HG02623 (cell line): ENCODE results near the gene PCK2.

Source experiments
- ATAC-seq: cut with Tn5 transposase; IDR thresholded peaks from one replicate; pipeline ENCODE4 v1.9.1; 2021; ENCODE audit warnings: moderate library complexity; ENCODE audit not compliant: unreplicated experiment

Gene PCK2

DNA sequence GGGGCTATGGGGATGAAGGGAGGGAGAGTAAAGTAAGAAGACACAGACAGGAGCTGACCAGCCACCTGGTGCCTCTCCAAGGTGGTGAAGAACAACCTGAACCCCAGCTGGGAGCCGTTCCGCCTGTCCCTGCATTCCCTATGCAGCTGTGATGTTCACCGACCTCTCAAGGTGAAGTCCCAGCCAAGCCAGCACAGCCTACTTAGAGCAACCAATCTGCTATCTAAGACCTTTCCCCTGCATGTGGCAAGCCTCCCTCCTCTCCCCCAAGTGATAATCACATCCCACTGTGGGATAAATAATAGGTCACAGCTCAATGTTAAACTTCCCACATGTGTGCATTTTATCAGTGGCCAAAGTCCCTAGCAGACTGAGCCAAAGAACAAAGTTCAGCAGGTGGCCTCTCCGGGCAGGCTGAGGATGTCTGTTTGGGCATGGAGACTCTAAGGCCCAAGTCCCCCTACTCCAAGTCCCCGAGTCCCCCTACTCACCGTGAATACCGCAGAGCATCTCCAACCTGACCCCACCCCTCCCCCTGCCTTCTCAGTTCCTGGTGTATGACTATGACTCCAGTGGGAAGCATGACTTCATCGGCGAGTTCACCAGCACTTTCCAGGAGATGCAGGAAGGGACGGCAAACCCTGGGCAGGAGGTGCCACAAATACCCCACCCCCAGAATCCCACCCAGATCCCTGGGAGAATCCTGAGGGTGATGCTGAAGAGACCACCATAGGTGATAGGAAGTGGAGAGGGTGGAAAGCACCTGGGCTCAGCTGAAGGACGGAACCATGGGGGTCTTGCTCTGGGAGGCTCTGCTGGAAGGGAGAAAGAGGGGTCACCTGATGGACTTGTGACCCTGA is 19.3 kb upstream of the PCK2 start:
- ATAC-seq, result no peak

DNA sequence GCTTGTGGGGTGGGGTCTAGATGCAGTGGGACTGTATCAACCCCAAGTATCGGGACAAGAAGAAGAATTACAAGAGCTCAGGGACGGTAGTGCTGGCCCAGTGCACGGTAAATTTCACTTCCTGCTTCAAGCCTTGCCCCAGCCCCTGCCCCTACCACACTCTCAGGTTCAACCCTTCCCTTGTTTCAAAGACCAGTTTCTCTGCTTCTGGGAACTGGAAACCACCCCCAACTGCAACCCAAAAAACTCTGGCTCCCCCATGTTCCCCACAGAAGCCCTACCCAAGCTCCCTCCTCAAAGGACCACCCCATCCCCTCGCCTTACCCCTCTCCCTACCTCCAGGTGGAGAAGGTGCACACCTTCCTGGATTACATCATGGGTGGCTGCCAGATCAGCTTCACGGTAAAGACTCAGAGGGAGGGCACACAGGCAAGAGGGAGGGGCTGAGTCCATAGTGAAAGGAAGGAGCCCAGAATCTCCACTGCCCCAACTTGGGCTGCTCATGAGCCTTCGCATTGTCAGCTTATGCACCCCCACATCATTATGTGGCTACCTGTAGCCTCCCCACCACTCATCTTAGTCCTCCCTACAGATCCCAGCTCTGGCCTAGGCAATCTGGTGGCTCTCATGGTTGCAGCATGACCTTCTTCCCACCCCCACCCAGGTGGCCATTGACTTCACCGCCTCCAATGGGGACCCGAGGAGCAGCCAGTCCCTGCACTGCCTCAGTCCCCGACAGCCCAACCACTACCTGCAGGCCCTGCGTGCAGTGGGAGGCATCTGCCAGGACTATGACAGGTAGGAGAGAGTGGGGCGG is 18.4 kb upstream of the PCK2 start:
- ATAC-seq, result no peak

DNA sequence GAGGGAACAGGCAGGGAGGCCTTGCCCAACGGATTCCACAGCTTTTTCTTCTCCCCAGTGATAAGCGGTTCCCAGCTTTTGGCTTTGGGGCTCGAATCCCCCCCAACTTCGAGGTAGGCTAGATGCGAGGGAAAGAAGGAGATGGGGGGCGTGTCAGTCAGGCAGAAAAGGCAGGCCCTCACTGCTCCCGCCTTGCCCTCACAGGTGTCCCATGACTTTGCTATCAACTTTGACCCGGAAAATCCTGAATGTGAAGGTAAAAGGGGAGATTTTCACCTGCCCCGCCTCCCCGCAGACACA is 17.9 kb upstream of the PCK2 start:
- ATAC-seq, result no peak

DNA sequence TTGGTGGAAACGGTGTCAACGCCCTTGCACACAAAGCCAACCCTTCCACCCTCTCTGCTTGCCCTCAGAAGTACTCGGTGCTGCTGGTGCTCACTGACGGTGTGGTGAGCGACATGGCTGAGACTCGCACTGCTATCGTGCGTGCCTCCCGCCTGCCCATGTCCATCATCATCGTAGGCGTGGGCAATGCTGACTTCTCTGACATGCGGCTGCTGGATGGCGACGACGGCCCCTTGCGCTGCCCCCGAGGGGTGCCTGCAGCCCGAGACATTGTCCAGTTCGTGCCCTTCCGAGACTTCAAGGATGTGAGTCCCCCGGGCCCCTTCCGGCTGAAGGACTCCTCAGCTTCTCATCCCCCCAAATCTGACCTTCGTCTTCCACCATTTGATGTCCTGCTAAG is 17.0 kb upstream of the PCK2 start:
- ATAC-seq, result no peak

DNA sequence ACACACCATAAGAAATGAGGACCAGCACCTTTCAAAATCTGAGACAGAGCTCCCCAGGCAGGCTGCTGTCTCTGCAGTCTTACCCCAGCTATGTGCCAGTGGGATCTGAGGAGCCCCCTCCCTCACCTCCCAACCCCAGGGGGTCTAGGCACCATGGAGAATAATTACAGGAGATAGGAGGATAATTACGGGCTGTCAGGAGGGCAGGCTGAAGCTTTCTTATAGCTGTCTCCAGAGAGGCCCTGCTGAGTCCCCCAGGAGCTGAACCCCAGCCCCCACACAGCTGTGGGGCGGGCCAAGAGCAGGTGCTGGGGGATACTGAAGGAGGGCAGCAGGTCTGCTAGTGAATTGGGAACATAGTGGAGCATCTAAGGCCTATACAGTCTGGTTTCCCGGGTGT is 16.0 kb upstream of the PCK2 start:
- ATAC-seq, result no peak

DNA sequence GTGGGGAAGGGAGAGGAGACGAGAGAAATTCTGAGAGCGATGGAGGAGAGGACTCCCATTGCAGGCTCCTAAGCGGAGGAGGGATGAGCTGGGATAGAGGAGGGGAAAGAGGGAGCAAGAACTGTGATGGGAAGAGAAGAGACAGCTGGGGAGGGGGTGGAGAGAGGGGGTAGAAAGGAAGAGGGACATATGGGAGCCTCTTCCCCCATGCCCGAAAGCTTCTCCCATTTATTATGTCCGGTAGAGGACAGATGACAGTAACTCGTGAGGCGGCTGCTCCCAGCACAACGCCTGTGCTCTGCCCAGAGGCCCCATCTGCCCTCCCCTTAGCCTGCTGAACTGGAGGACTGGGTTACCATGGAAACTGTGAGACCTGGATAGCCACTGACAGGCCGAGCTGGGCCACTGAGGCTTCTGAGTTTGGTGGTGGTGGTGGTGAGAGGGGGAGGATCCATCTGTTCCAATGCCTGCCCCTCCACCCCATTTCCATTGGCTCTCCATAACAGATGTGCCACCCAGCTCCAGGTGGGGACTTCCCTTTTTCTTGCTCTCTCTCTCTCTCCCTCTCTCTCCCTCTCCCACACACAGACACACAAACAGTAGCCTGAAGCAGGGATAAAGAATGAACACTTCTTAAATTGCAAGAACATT is 14.5 kb upstream of the PCK2 start:
- ATAC-seq, result no peak

DNA sequence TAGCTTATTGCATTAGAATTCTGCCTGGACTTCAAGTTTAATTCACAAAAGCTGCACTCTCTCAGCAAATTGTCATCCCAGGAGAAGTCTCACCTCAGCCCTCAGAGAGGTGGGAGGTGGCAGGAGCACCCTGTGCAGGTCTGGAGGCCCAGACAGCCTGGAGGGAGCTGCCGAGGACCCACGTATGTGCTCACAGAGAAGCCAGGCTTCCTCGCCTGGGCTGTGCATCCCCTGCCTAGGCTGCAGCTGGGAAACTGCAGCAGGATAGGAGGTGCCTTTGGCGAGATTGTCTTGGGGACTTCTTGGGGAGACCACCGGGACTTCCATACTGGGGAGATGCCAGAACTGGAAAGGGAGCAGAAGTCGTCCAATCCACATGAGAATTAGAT is 14.0 kb upstream of the PCK2 start:
- no peak for ATAC-seq

DNA sequence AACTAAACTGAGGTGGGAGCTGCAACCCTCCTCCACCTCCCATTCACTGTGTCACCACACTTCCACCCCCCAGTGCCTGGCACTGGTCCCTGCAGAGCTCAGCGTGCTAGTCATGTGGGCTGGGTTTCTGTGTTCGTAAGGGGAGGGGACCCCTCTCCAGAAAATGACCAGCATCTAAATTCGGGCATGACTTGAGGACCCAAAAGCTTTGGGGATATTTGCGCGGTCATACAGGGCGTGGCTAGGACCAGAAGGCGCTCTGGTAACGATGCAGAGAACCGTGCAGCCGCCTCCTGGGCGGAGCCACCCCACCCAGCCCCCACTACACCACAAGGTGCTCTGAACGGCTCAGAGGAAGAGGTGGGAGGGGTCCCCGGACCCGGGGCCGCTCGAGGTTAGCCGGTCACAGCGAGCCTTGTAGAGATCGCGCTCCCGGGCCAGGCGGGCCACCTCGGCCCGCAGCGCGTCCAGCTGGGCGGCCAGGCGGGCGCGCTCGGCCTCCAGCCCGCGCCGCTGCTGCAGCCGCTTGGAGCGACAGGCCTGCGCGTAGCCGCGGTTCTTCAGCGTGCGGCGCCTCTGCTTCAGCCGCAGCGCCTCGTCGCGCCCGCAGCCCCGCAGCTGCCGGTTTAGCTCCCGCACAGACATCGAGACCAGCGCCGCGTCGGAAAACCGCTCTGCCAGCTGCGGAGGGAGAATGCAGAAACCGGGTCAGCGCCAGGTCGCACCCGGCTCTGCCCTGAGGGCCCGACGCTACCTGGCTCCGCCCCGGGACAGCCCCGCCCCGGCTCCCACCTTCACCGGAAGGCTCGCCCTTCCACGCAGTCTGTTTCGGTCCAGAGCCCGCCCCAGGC is 13.0 kb upstream of the PCK2 start:
- ATAC-seq, result peak; percentile 85

DNA sequence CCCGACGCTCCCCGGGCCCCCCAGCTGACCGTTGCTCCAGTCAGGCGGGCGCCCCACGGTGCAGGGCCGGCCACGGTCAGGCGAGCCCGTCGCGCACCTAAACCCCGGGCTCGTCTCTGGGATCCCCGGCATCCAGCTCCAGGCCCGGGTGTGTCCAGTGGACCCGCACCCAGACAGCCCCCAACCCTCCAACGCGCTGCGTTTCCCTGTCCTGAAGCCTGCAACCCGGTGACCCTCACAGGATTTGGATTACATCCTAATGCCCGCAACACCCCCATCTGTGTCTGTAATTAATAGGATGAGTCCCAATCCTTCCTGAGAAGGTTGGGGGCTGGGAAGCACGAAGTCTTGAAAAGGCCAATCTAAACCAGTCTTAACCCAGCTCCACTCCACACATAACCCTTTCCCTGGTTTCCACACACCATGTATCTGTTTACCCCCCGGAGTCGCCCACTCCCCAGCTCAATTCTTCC is 12.3 kb upstream of the PCK2 start:
- no peak for ATAC-seq

DNA sequence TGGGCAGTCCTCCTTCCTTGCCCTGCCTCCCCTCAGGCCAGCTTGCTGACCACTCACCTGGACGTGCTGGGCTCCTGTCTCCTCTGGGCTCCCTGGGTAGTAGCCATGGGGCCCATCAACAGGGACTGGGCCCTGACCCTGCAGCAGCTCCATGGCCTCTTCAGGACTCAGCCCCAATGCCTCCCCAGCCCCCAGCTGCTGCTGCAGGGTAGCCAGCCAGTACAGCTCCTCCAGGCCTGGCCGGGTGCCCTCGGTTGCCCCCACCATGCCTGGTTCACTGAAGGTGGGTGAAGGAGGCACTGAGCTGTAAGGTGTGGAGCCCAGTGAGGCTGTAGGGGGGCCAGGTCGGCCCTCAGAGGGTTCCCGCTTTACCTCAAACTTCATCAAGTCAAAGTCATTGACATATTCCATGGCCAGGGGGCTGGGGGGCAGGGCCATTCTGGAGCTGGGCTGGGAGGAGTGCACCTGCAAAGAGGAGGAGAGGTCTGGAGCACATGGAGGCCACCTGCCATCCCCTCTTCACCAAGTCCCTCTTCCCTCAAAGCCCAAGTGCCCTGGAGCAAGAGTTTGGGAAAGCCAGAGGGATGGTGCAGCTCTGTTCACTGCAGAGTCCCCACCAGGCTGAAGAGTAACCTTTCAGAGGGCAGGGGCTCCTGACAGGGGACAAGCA is 11.6 kb upstream of the PCK2 start:
- no peak for ATAC-seq

DNA sequence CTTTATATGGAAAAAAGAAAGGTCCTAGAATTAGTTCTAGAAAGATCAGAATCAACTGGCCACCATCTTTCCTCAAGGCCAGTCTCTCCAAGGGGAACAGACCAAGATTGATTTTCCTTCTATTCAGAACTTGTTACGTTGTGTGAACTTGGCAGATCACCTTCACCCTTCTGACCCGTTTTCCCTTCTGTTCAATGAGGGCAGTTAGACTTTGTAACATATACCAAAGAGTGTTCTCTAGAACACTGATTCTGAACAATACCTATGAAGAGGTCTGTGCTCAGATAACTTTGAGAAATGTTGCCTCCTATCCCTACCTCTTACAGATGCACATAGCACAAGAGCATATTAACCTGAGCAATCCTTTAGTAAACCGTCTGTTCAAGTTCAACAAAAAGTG is 10.6 kb upstream of the PCK2 start:
- no peak for ATAC-seq

DNA sequence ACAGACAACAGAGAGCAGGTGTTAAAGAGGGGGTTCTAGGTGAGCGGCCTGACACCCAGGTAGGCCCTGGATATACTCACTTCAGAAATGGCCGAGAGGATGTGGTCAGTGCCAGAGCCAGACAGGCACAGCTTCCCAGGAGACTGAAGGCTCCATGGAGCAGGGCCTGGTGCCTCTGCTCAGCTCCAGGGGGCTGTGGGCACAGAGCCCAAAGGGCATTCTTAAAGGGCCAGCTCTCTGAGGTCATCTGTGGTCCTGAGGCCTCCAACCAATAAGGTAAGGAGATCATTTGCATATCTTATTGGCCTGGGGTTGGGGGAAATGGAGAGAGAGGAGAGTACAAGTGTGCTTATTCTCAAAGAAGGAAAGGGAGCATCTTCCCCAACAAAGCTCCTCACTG is 9.7 kb upstream of the PCK2 start:
- no peak for ATAC-seq

DNA sequence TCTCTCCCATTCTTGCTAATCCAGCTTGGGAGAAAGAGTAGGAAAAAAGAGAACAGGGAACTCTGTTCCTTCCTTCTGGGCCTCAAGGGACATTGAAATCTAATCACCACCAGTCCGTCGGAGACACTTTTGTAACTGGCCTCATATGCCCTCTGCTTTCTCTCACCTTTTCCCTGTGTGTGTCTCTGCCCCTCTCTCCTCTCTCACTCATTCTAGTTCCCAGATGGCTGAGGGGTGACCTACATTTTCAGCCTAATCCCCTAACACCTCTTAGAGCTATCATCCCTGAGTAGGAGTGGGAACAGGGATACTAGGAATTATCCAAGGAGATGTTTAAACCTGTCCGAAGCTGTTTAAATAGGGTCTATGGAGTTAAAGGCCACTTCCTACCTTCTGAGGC is 8.9 kb upstream of the PCK2 start:
- ATAC-seq, result no peak

DNA sequence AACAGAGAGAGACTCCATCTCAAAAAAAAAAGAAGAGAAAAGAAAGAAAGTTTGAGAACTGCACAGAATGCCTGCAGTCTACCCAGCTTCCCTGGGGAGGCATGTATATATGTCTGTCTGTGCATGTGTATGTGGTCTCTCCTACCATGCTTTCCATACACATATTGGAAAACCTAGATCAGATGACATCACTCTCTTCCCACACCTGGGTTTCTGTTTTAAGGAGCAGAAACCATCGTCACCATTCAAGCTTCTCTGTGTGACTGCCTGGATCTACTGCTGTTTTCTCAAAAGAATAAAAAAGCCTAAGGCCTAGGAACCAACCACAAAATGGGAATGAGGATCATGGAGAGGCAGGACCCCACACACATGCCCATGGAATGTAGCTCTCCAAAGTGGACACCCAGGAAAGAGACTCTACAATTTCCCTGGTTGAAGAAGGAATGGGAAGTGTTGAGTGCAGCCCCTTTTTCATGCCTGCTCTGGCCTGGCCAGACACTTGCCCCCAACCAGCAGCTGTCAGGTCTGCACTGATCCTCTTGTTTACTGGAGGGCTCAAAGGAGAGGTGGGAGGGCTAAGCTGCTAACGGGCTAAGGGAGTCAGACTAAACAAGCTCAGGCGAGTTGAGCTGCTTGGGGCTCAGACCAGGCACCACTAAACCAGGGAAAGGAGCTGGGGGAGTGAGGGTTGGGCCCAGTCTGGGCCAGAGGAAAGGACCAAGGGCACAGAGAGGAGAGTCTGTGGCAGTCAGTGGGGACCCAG is 7.7 kb upstream of the PCK2 start:
- ATAC-seq, result no peak

DNA sequence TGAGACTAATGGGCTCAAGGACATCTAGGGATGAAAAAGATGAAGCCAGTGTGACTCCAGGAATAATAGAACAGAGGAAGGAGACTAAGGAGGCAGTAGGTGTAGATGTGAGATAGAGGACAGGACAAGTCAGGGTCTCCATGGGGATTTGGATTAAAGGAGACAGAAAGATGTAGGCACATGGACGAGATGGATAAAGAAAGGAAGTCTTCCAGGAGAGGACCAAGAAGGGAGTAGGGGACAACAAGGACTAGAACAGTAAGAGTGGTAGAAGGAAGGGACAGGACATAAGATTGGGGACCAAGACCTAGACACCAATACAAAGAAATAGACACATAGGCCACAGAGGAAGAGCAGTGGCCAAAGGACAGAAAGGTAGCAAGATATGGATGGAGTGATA is 7.1 kb upstream of the PCK2 start:
- no peak for ATAC-seq

DNA sequence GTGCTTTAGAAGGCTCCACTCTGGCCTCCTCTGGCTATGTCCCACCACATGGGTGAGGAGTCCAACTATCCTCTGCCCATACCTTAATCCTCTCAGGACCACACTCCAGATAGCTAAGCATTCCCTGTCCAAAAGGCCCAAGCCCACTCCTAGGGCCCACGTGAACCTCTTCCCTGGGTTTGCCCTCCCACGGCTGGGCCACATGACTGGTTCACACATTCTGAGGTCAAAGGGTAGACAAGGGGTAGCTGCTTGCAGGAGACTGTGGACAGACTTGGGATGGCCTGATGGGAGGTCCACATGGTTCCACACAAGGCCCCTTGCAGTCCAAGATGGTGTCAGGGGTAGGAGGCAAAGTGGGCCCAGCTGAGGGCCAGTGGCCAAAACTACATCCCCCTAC is 6.0 kb upstream of the PCK2 start:
- ATAC-seq, result no peak

DNA sequence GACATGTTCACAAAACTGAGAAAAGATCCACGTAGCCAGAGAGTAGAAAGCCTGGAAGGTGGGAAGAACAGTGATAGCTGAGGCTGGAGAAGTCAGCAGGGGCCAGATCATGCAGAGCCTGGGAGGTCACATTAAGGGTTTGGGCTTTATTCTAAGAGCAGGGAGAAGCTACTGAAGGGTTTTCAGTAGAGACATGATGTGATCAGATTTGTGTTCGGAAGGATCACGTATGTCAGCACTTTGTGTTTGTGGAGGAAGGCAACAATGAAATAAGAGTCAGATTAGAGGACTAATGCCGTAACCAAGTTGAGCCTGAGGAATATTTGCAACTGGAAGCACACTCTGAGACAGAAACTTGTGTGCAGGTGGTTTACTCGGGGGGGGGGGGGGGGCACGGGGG is 4.2 kb upstream of the PCK2 start:
- no peak for ATAC-seq

DNA sequence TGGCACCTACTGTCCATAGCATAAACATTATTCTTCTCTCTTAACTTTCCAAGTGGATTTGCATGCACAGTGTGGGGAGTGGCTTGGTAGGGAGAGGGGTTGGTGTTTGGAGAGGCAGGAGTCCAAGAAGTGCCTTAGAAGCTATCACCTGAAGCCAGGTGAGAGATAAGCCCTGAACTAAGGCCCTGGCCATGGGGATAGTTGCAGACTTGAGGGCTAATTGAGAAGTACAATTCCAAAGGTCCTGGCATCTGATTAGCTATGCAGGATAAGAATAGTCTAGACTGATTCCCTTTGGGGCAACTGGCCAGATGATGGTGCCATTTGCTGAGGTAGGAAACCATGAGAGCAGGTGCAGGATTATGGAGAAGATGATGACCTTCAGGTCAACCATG is 2.0 kb upstream of the PCK2 start:
- ATAC-seq, result no peak

DNA sequence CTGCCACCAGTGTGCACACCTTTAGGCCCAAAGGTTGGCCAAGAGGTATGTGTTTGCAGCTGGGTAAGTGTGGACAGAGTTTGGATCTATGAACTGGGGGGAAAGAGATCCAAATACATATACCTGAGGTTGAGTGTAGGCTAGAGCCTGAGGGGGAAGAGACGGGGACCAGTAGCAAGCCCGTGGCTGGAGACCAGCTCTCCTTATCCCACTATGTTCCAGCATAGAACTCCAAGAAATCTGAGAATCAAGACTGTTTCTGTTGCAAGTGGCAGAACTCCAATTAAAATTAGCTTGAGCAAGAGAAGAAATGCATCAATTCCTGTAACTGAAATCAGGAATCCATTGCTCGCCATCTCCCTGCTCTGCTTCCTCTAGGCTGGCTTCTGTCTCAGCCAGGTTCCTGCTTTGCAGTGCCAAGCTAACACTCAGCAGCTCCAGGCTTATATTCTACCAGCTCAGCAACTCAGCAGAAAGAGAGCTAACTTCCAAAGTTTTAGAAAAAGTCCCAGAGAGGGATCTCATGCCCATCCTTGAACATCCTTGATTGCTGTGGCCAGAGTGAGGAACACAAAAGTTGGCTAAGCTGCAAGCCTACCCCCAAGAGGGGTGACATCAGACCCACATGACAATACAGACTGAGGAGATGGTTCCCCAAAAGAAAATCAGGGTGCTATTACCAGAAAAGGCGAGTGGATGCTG is 1.5 kb upstream of the PCK2 start:
- no peak for ATAC-seq
